ENCODE measurements around the gene NF2. TPM values are rescaled to one million over a fixed set of nuclear protein-coding genes. Genes with fewer than 3 reads are reported as not detected.

The NF2 gene
- total RNA-seq, 1 donor, result 240 TPM

- DNase-seq (ENCODE audit: low read depth), result no peak
- H3K4me3 ChIP-seq (ENCODE audit: low read depth, low read length), result no peak overlapping the region
- no peak for TF ChIP-seq CTCF (IDR thresholded peaks at IDR 0.05; ENCODE audit: insufficient read depth, low read depth, low read length)
Measured at GRCh38 chr22:29650370-29650769, 46.9 kb downstream of the NF2 start.

- no peak for TF ChIP-seq CTCF (IDR thresholded peaks at IDR 0.05; ENCODE audit: insufficient read depth, low read depth, low read length)
- no peak for DNase-seq (ENCODE audit: low read depth)
- H3K4me3 ChIP-seq (ENCODE audit: low read depth, low read length), result no peak overlapping the region
Measured at GRCh38 chr22:29651652-29652051, 48.2 kb downstream of the NF2 start.

GRCh38 chr22:29654420-29654819 lies 51.0 kb downstream of the NF2 start:
- TF ChIP-seq CTCF (IDR thresholded peaks at IDR 0.05; ENCODE audit: insufficient read depth, low read depth, low read length), result no peak
- H3K4me3 ChIP-seq (ENCODE audit: low read depth, low read length), result no peak overlapping the region
- DNase-seq (ENCODE audit: low read depth), result no peak

GRCh38 chr22:29654882-29655281 lies 51.4 kb downstream of the NF2 start:
- no peak overlapping the region for H3K4me3 ChIP-seq (ENCODE audit: low read depth, low read length)
- no peak for TF ChIP-seq CTCF (IDR thresholded peaks at IDR 0.05; ENCODE audit: insufficient read depth, low read depth, low read length)
- DNase-seq (ENCODE audit: low read depth), result no peak

GRCh38 chr22:29658176-29658575 lies 54.7 kb downstream of the NF2 start:
- no peak for TF ChIP-seq CTCF (IDR thresholded peaks at IDR 0.05; ENCODE audit: insufficient read depth, low read depth, low read length)
- DNase-seq (ENCODE audit: low read depth), result no peak

GRCh38 chr22:29660021-29660420 lies 56.6 kb downstream of the NF2 start:
- DNase-seq (ENCODE audit: low read depth), result no peak
- no peak overlapping the region for H3K4me3 ChIP-seq (ENCODE audit: low read depth, low read length)
- no peak for TF ChIP-seq CTCF (IDR thresholded peaks at IDR 0.05; ENCODE audit: insufficient read depth, low read depth, low read length)

More at GRCh38 chr22:29658176-29658575, 54.7 kb downstream of the NF2 start:
- H3K4me3 ChIP-seq (ENCODE audit: low read depth, low read length), result no peak overlapping the region

- no peak overlapping the region for H3K4me3 ChIP-seq (ENCODE audit: low read depth, low read length)
- peak; percentile 14 for DNase-seq (ENCODE audit: low read depth)
- TF ChIP-seq CTCF (IDR thresholded peaks at IDR 0.05; ENCODE audit: insufficient read depth, low read depth, low read length), result no peak
Measured at GRCh38 chr22:29661336-29661735, 57.9 kb downstream of the NF2 start.
